ENCODE data around the gene SLC30A5.
A peak's percentile ranks its signal among the peaks of the same experiment; 100 is the strongest.
"Not testable (repeated sequence)": the region's sequence is repeated elsewhere in the genome, so short reads cannot be mapped to it uniquely, and the experiment has no call there.

Gene SLC30A5

GRCh38 chr5:69084195-69084594 is 9.6 kb upstream of the SLC30A5 start:
- no peak for DNase-seq
- no peak for TF ChIP-seq POLR2A (IDR thresholded peaks at IDR 0.05; ENCODE audit: low read length)
- TF ChIP-seq GATA1 (IDR thresholded peaks at IDR 0.05; ENCODE audit: low read depth, low read length) = no peak

GRCh38 chr5:69084903-69085302 is 8.9 kb upstream of the SLC30A5 start:
- TF ChIP-seq POLR2A (IDR thresholded peaks at IDR 0.05; ENCODE audit: low read length) (no peak), GATA1 (IDR thresholded peaks at IDR 0.05; ENCODE audit: low read depth, low read length) (no peak)

DNA sequence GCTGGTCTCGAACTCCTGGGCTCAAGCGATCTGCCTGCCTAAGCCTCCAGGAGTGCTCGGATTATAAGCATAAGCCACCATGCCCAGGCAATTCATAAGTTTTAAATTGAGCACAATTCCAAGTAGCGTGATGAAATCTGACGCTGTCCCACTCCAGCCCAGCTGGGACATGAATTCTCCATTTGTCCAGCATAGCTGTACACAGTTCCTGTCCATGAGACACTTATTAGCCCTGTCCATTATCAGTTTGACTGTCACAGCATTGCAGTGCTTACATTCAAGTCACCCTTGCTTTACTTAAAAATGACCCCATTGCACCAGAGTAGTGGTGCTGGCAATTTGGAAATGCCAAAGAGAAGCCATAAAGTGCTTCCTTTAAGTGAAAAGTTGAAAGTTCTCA is 7.6 kb upstream of the SLC30A5 start:
- TF ChIP-seq POLR2A (IDR thresholded peaks at IDR 0.05; ENCODE audit: low read length) = no peak
- no peak for TF ChIP-seq GATA1 (IDR thresholded peaks at IDR 0.05; ENCODE audit: low read depth, low read length)
- DNase-seq = no peak

More at GRCh38 chr5:69084903-69085302, 8.9 kb upstream of the SLC30A5 start:
- DNase-seq = no peak

DNA sequence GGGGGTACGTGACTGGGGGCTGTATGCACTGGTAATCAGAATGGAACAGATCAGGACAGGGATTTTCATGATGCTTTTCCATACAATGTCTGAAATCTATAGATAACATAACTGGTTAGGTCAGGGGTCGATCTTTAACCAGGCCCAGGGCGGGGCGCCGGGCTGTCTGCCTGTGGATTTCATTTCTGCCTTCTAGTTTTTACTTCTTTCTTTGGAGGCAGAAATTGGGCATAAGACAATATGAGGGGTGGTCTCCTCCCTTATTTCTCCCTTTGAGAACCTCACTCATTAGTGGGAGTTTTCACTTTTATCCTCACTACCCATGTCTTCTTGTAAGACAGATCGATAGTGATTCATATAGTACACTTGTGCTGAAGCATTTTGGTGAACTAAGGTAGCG is 5.8 kb upstream of the SLC30A5 start:
- DNase-seq = peak in 1 of 2 experiments; percentile 44

DNA sequence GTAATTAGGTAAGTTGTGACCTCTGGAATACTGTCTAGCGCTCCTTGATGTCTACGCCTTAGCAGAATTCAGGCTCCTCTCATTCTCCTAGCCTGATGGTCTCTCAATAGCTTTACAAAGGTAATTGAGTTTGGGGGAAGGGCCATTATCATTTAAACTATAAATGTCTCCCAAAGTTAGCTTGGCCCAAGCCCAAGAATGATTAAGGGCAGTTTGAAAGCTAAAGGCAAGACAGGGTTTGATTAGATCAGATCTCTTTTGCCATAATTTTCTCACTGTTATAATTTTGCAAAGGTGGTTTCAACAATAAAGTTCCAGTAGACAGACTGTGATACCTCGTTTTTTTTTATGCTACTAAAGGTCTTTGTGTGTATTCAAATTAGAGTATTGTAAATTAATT is 3.7 kb upstream of the SLC30A5 start:
- DNase-seq = peak; percentile 17 to 63
- TF ChIP-seq POLR2A (IDR thresholded peaks at IDR 0.05; ENCODE audit: low read length) (no peak), GATA1 (IDR thresholded peaks at IDR 0.05; ENCODE audit: low read depth, low read length) (no peak)

GRCh38 chr5:69091771-69092170 is 2.0 kb upstream of the SLC30A5 start:
- TF ChIP-seq GATA1 (IDR thresholded peaks at IDR 0.05; ENCODE audit: low read depth, low read length) = no peak
- no peak for TF ChIP-seq POLR2A (IDR thresholded peaks at IDR 0.05; ENCODE audit: low read length)

GRCh38 chr5:69092969-69093368 is 845 bp upstream of the SLC30A5 start:
- TF ChIP-seq POLR2A (IDR thresholded peaks at IDR 0.05; ENCODE audit: low read length) (no peak), GATA1 (IDR thresholded peaks at IDR 0.05; ENCODE audit: low read depth, low read length) (no peak)
- DNase-seq = no peak

More at GRCh38 chr5:69091771-69092170, 2.0 kb upstream of the SLC30A5 start:
- no peak for DNase-seq

DNA sequence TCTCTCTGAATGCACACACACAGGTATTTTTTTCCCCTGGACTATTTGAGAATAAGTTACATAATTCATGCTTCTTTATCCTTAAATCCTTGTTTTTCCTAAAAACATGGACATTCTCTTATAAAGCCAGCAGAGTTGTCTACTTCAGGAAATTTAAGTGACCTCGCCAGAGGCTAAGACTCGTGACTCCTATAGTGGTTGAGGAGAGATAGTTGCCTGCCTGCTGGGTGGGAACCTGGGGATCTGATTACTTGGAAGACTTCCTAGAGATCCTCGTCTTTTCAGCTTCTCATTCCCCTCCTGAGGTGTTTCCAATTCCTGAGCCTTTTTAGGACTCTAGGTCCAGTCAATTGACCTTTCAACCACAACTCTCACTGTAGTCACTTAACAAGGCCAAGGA is 5.5 kb downstream of the SLC30A5 start:
- TF ChIP-seq POLR2A (IDR thresholded peaks at IDR 0.05; ENCODE audit: low read length) = no peak
- DNase-seq = peak in 1 of 2 experiments; percentile 15

- TF ChIP-seq GATA1 (IDR thresholded peaks at IDR 0.05; ENCODE audit: low read depth, low read length) = no peak
- TF ChIP-seq POLR2A (IDR thresholded peaks at IDR 0.05; ENCODE audit: low read length) = no peak
- no peak for DNase-seq
Observed at GRCh38 chr5:69103521-69103920, 9.7 kb downstream of the SLC30A5 start.

DNA sequence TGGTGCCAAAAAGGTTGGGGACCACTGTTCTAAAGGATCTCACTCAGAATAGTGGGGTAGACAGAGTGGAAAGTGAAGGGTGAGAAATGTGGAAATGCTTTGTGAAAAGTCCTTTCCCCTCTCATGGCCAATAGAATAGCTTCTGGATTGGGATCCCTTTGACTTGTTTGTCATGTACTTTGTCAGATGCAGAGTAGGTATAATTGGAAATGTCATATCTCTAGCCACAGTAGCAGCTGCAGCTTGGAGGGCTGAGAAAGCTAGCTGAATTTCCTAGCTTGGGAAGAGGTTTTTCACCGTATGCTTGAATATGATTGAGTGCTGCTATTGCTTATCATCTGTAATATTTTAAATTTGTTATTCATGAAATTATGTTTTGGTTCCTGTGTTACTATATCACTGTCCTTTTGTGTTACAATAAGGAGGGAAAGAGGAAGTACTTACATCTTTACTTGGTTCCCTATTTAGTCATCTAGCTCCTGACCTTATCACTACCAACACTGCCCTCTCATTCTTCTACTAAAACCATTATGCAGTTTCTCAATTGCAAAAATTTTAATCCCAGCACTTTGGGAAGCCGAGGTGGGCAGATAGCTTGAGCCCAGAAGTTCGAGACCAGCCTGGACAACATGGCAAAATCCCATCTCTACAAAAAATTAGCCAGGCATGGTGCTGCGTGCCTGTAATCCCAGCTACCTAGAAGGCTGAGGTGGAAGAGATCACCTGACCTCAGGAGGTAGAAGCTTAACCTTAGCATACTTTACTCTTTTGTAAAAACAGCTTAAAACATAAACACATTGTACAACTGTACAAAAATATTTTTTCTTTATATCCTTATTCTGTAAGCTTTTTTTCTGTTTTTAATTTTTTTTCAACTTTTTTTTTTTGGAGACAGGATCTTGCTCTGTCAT is 12.4 kb downstream of the SLC30A5 start:
- TF ChIP-seq POLR2A (IDR thresholded peaks at IDR 0.05; ENCODE audit: low read length) = no peak
- TF ChIP-seq GATA1 (IDR thresholded peaks at IDR 0.05; ENCODE audit: low read depth, low read length) = no peak
- no peak for DNase-seq

DNA sequence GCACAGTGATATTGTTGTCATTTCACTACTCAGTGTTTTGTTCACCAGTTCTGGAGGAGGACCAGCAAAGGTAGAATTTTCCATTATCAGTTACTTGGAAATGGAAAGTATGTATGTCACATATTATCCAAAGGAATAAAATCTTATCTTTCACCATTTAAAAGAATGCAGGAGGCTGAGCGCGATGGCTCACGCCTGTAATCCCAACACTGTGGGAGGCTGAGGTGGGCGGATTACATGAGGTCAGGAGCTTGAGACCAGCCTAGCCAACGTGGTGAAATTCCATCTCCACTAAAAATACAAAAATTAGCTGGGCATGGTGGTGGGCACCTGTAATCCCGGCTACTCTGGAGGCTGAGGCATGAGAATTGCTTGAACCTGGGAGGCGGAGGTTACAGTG is 14.6 kb downstream of the SLC30A5 start:
- not testable (repeated sequence) for DNase-seq

DNA sequence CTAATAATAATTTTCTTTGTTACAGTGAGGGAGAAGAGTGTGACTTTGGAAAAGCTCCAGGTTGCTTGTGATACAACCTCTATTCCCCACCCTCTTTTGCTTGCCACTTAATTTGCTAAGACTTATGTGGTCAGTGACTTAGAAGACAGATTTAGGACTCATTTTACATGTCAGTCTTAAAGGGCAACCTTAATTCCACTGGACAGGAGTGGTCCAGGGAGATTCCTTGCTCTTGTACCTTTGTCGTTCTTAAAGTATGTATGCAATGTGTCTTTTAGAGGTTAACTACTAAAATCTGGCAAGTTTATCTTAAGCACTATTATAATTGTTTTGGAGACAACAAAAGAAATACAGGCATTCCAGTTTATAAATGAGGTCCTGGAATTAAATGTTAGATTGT is 20.0 kb downstream of the SLC30A5 start:
- no peak for DNase-seq
- TF ChIP-seq GATA1 (IDR thresholded peaks at IDR 0.05; ENCODE audit: low read depth, low read length) (no peak), POLR2A (IDR thresholded peaks at IDR 0.05; ENCODE audit: low read length) (no peak)

GRCh38 chr5:69115526-69115925 is 21.7 kb downstream of the SLC30A5 start:
- TF ChIP-seq POLR2A (IDR thresholded peaks at IDR 0.05; ENCODE audit: low read length) = no peak
- no peak for TF ChIP-seq GATA1 (IDR thresholded peaks at IDR 0.05; ENCODE audit: low read depth, low read length)
- no peak for DNase-seq

GRCh38 chr5:69129413-69129812 is 35.6 kb downstream of the SLC30A5 start:
- DNase-seq = no peak
- TF ChIP-seq POLR2A (IDR thresholded peaks at IDR 0.05; ENCODE audit: low read length) (no peak), GATA1 (IDR thresholded peaks at IDR 0.05; ENCODE audit: low read depth, low read length) (no peak)

- DNase-seq = no peak
- TF ChIP-seq GATA1 (IDR thresholded peaks at IDR 0.05; ENCODE audit: low read depth, low read length) (no peak), POLR2A (IDR thresholded peaks at IDR 0.05; ENCODE audit: low read length) (no peak)
Observed at GRCh38 chr5:69130241-69130640, 36.4 kb downstream of the SLC30A5 start.

Data from erythroblast (primary cell).